IPS DF 19.7 (cell line): Measurements from ENCODE around the gene RETN.

ENCODE experiments used
- DNase-seq: peaks from one replicate; pipeline ENCODE4 v3.0.0-alpha.2; 2013; ENCODE audit warnings: low read depth, low spot score

The RETN gene

GRCh38 chr19:7657131-7657751 is 11.6 kb upstream of the RETN start:
- no peak for DNase-seq

GRCh38 chr19:7658219-7658686 is 10.6 kb upstream of the RETN start:
- DNase-seq, result no peak

- DNase-seq, result no peak
Measured at GRCh38 chr19:7661744-7662538, 6.9 kb upstream of the RETN start.

- DNase-seq, result no peak
Measured at GRCh38 chr19:7662657-7663056, 6.2 kb upstream of the RETN start.

GRCh38 chr19:7663706-7664105 is 5.1 kb upstream of the RETN start:
- no peak for DNase-seq

GRCh38 chr19:7665076-7665475 is 3.8 kb upstream of the RETN start:
- no peak for DNase-seq

- DNase-seq, result no peak
Measured at GRCh38 chr19:7669641-7670040, 792 bp downstream of the RETN start.

- DNase-seq, result no peak
Measured at GRCh38 chr19:7670150-7670783, 1.4 kb downstream of the RETN start.

GRCh38 chr19:7670790-7671189 is 1.9 kb downstream of the RETN start:
- no peak for DNase-seq

- DNase-seq, result no peak
Measured at GRCh38 chr19:7672522-7672921, 3.7 kb downstream of the RETN start.

GRCh38 chr19:7674010-7675005 is 5.5 kb downstream of the RETN start:
- DNase-seq, result no peak

- no peak for DNase-seq
Measured at GRCh38 chr19:7676376-7676775, 7.5 kb downstream of the RETN start.

- no peak for DNase-seq
Measured at GRCh38 chr19:7676854-7677253, 8.0 kb downstream of the RETN start, which contains the start of gene MCEMP1. Gene MCEMP1 (plus strand): TSS chr19:7677090. CDS start chr19:7677121, 31 bp downstream.

- no peak for DNase-seq
Measured at GRCh38 chr19:7677669-7678311, 8.9 kb downstream of the RETN start.

GRCh38 chr19:7678971-7679751 is 10.3 kb downstream of the RETN start:
- DNase-seq, result no peak

GRCh38 chr19:7679771-7680605 is 11.1 kb downstream of the RETN start:
- DNase-seq, result no peak

GRCh38 chr19:7680606-7681339 is 11.9 kb downstream of the RETN start, which contains the start of gene TRAPPC5:
Gene TRAPPC5 (plus strand): TSS chr19:7680833. CDS start chr19:7682254, 1,421 bp downstream.
- DNase-seq, result no peak
